Heart left ventricle (tissue), 16 donors: ENCODE data around the gene MRTO4. TPM values are rescaled to one million over a fixed set of nuclear protein-coding genes. Genes with fewer than 3 reads are reported as not detected.

ENCODE experiments used
- ATAC-seq, 4 donors: fragments of 200-7000 bp; cut with Tn5 transposase; one replicate each; pipeline ENCODE4 v1.9.1; 2020 to 2022; ENCODE audit warnings: moderate library complexity in 4 of 4, mild to moderate bottlenecking in 3 of 4, moderate number of reproducible peaks in 1 of 4
- DNase-seq, 5 donors: peaks; one replicate each; pipeline ENCODE4 v3.0.0-alpha.2; 2020
- H3K27ac ChIP-seq, 12 donors: fragments of 200-600 bp; sonication (generic) in 4 of 12; one replicate each; pipeline versions ENCODE4 v1.5.0 to v1.8.0; 2016 to 2022; ENCODE audit warnings: mild to moderate bottlenecking in 2 of 12
- H3K27me3 ChIP-seq, 9 donors: fragments of 200-600 bp; sonication (generic) in 2 of 9; one replicate each; pipeline versions ENCODE4 v1.5.1 to v1.8.0; 2016 to 2022; ENCODE audit warnings: mild to moderate bottlenecking in 3 of 9
- H3K36me3 ChIP-seq, 9 donors: fragments of 200-600 bp; sonication (generic) in 2 of 9; one replicate each; pipeline versions ENCODE4 v1.5.0 to v1.8.0; 2018 to 2022; ENCODE audit warnings: mild to moderate bottlenecking in 2 of 9
- H3K4me1 ChIP-seq, 12 donors: fragments of 200-600 bp; sonication (generic) in 4 of 12; one replicate each; pipeline versions ENCODE4 v1.5.0 to v1.8.0; 2016 to 2022; ENCODE audit warnings: mild to moderate bottlenecking in 3 of 12
- H3K4me3 ChIP-seq, 12 donors: fragments of 200-600 bp; sonication (generic) in 4 of 12; one replicate each; pipeline versions ENCODE4 v1.5.0 to v1.8.0; 2017 to 2022; ENCODE audit warnings: mild to moderate bottlenecking in 9 of 12, moderate library complexity in 4 of 12
- H3K9me3 ChIP-seq, 12 donors: fragments of 200-600 bp; sonication (generic) in 4 of 12; one replicate each; pipeline versions ENCODE4 v1.5.0 to v1.8.0; 2016 to 2022; ENCODE audit warnings: mild to moderate bottlenecking in 1 of 12
- CTCF ChIP-seq, 12 donors: fragments of 200-600 bp; sonication (generic) in 4 of 12; IDR thresholded peaks; one replicate each; pipeline versions ENCODE4 v1.5.0 to v1.8.0; 2018 to 2022; ENCODE audit warnings: antibody characterized with exemption in 12 of 12, mild to moderate bottlenecking in 5 of 12
- POLR2A ChIP-seq, 2 donors: fragments of 450-650 bp; IDR thresholded peaks; one replicate each; pipeline ENCODE4 v1.6.1; 2017; ENCODE audit warnings: antibody characterized with exemption in 2 of 2, mild to moderate bottlenecking in 2 of 2, moderate library complexity in 2 of 2
- WGBS, 4 donors: extraction: QIAGEN DNeasy Blood & Tissue Kit in 2 of 4; methylation state at CpG; one replicate each; pipeline versions ENCODE4 v1.1.5 to v1.1.7; 2013 to 2018; 5-methylcytosine and 5-hydroxymethylcytosine counted together
- intact Hi-C, 10 donors: fragments of 100-400 bp; cut with DNase I; formaldehyde crosslinking; loops; one replicate each; pipeline versions ENCODE4 v1.11.1 to v1.14.2; 2022
- polyA plus RNA-seq, 2 donors: library from polyadenylated mRNA; stranded (reverse); fragments of 200-250 nt; gene quantifications; one replicate each; pipeline ENCODE4 v1.2.3, GENCODE V29; 2013
- total RNA-seq, 9 donors: library from RNA; depleted of rRNA in 2 of 9; stranded (reverse); fragments of >200 nt in 2 of 9; fragmentation: NEBNext Ultra II Directional in 3 of 9; extraction: Animal tissue kit (Norgen Biotek cat#: 25700) in 3 of 9; gene quantifications; one replicate each; pipeline versions ENCODE4 v1.1.0 to v1.2.4, GENCODE V29; 2016 to 2023
- donor health status: ischemic (EF 13 %, LVEDD 7.1; RV severe dilation, severe dysfunction).
- donor health status: healthy with polysubstance abuse.
- donor health status: DM: no; HTN: yes; CAD: no.
- donor health status: DM: no; HTN: no; CAD: no.
- donor health status: ischemic (EF 25% LVEDD 6.9; RV normal size, moderate dysfunction).
- donor health status: ischemic (EF 25% LVEDD 5.7; RV mildly dilated, moderate dysfunction).
- donor health status: healthy.
- donor health status: DM: yes; HTN: yes; CAD: no.
- donor health status: ischemic (EF 35%, LVEDD 5.7; RV mildly dilated, moderate dysfunction).
- donor health status: nonischemic (EF 11% LVEDD 7.7; RV severe dilation, severe dysfunction).
- donor health status: DM: yes; HTN: yes; CAD: no.
- donor health status: PGD.
- donor health status: ischemic (EF 29% LVEDD 5.4; RV normal size, mild dysfunction).
- donor health status: nonischemic (EF 23%, LVEDD 6.1; RV moderate dilation, normal function).

Gene MRTO4
- total and polyA plus RNA-seq, 11 donors, result 8.3 to 56.3 (median 14.9) TPM

- intact Hi-C loops, result loop anchor here in 1 of 10 donors (5.0 kb wide), 1 partner anchor 35 kb away; no protein-coding TSS in a partner anchor
- no peaks in the 10 kb centered on the region for H3K27me3 ChIP-seq
- DNase-seq, result no peak
- H3K4me1 ChIP-seq, result peaks cover 10 to 88% (median 77%) of the 10 kb centered on the region in 12 donors
- peaks cover 0 to 2% (median 0%) of the 10 kb centered on the region in 9 donors for H3K36me3 ChIP-seq
- H3K9me3 ChIP-seq, result no peaks in the 10 kb centered on the region
- TF ChIP-seq CTCF (IDR thresholded peaks at IDR 0.05) (no peak), POLR2A (IDR thresholded peaks at IDR 0.05) (no peak)
- H3K27ac ChIP-seq, result peak overlapping the region in 1 of 12 donors; percentile 98
- H3K4me3 ChIP-seq, result no peak overlapping the region
- no peak for ATAC-seq
- 27 to 38% (median 34%) methylated on average over 3 of the region's 3 CpGs for WGBS, 4 donors
Measured at GRCh38 chr1:19206947-19207346, 44.7 kb upstream of the MRTO4 start.

- Histone ChIP-seq H3K4me3 (peak overlapping the region; percentile 69 to 95 (median 86)), H3K9me3 (no peaks in the 10 kb centered on the region), H3K27me3 (no peaks in the 10 kb centered on the region), H3K27ac (peak overlapping the region in 11 of 12 donors; percentile 87 to 98 (median 95)), H3K36me3 (peaks cover 0 to 14% (median 7%) of the 10 kb centered on the region in 9 donors), H3K4me1 (peaks cover 10 to 83% (median 66%) of the 10 kb centered on the region in 12 donors)
- DNase-seq (no peak), ATAC-seq (no peak)
- intact Hi-C loops, result loop anchor here in 1 of 10 donors (5.0 kb wide), 1 partner anchor 33 kb away; no protein-coding TSS in a partner anchor
- TF ChIP-seq POLR2A (IDR thresholded peaks at IDR 0.05), result no peak
- WGBS, 4 donors, result 15 to 19% (median 19%) methylated on average over 8 of the region's 8 CpGs
Measured at GRCh38 chr1:19208710-19209438, 42.7 kb upstream of the MRTO4 start.

- intact Hi-C loops, result loop anchor here in 1 of 10 donors (5.0 kb wide), 1 partner anchor 33 kb away; no protein-coding TSS in a partner anchor
- H3K4me3 ChIP-seq, result peak overlapping the region; percentile 69 to 95 (median 86)
- no peaks in the 10 kb centered on the region for H3K27me3 ChIP-seq
- DNase-seq, result peak in 3 of 5 donors; percentile 24 to 37 (median 37)
- TF ChIP-seq CTCF (IDR thresholded peaks at IDR 0.05) (no peak), POLR2A (IDR thresholded peaks at IDR 0.05) (no peak)
- H3K4me1 ChIP-seq, result peaks cover 10 to 77% (median 62%) of the 10 kb centered on the region in 12 donors
- no peaks in the 10 kb centered on the region for H3K9me3 ChIP-seq
- peak; percentile 5 to 51 (median 38) for ATAC-seq
- peak overlapping the region; percentile 81 to 98 (median 94) for H3K27ac ChIP-seq
- H3K36me3 ChIP-seq, result peaks cover 0 to 20% (median 13%) of the 10 kb centered on the region in 9 donors
- 0% methylated on average over 21 to 28 of the region's 28 CpGs for WGBS, 4 donors
Measured at GRCh38 chr1:19209439-19209989, 42.1 kb upstream of the MRTO4 start.

GRCh38 chr1:19209990-19210771, 41.4 kb upstream of the MRTO4 start, which contains the start of gene UBR4:
Gene UBR4 (minus strand): TSS chr1:19210266. CDS start chr1:19210248, 18 bp downstream.
- Histone ChIP-seq H3K27me3 (no peaks in the 10 kb centered on the region), H3K36me3 (peaks cover 0 to 21% (median 16%) of the 10 kb centered on the region in 9 donors), H3K9me3 (no peaks in the 10 kb centered on the region), H3K27ac (peak within 1 kb of the TSS; percentile 81 to 98 (median 94)), H3K4me3 (peak within 1 kb of the TSS; percentile 69 to 95 (median 86)), H3K4me1 (peaks cover 10 to 70% (median 55%) of the 10 kb centered on the region in 12 donors)
- DNase-seq (peak; percentile 94 to 97 (median 96)), ATAC-seq (peak; percentile 98)
- WGBS, 4 donors, result 0 to 1% (median 0%) methylated on average over 43 to 80 of the region's 80 CpGs
- TF ChIP-seq CTCF (IDR thresholded peaks at IDR 0.05), result peak in 2 of 12 donors; percentile 11 to 22
- TF ChIP-seq POLR2A (IDR thresholded peaks at IDR 0.05), result peak; percentile 68 to 92
- intact Hi-C loops, result loop anchor here in 2 of 10 donors (1.0 to 10.0 kb wide), 3 partner anchors 32 to 445 kb away; partner anchors contain the start of genes EMC1 (in 1 of the 2) and MRTO4 (in 1 of the 2)
